Limb (tissue), 2 donors: ENCODE results near the gene DGKG.

Source experiments
- DNase-seq, 2 donors: peaks; one replicate each; pipeline ENCODE4 v3.0.0-alpha.2; 2016; ENCODE audit errors: extremely low spot score in 2 of 2

The DGKG gene

GRCh38 chr3:186213946-186214345 lies 148.1 kb downstream of the DGKG start:
- DNase-seq = no peak

- no peak for DNase-seq
Observed at GRCh38 chr3:186212611-186213010, 149.4 kb downstream of the DGKG start.

- no peak for DNase-seq
Observed at GRCh38 chr3:186210852-186211500, 151.1 kb downstream of the DGKG start.

GRCh38 chr3:186209810-186210752 lies 152.0 kb downstream of the DGKG start:
- peak; percentile 74 to 91 for DNase-seq

- no peak for DNase-seq
Observed at GRCh38 chr3:186208296-186208989, 153.6 kb downstream of the DGKG start.

- DNase-seq = no peak
Observed at GRCh38 chr3:186207515-186207914, 154.5 kb downstream of the DGKG start.

GRCh38 chr3:186200726-186201125 lies 161.3 kb downstream of the DGKG start:
- DNase-seq = no peak

- no peak for DNase-seq
Observed at GRCh38 chr3:186198442-186198841, 163.6 kb downstream of the DGKG start.

GRCh38 chr3:186194451-186194811 lies 167.6 kb downstream of the DGKG start:
- DNase-seq = no peak

GRCh38 chr3:186193534-186194450 lies 168.2 kb downstream of the DGKG start:
- DNase-seq = peak in 1 of 2 donors; percentile 82

- no peak for DNase-seq
Observed at GRCh38 chr3:186192823-186193222, 169.2 kb downstream of the DGKG start.

- DNase-seq = no peak
Observed at GRCh38 chr3:186189492-186189891, 172.5 kb downstream of the DGKG start.

- no peak for DNase-seq
Observed at GRCh38 chr3:186187401-186188275, 174.4 kb downstream of the DGKG start.

- DNase-seq = no peak
Observed at GRCh38 chr3:186185194-186185787, 176.7 kb downstream of the DGKG start.

- no peak for DNase-seq
Observed at GRCh38 chr3:186184021-186184420, 178.0 kb downstream of the DGKG start.

GRCh38 chr3:186182850-186183249 lies 179.2 kb downstream of the DGKG start:
- no peak for DNase-seq

- no peak for DNase-seq
Observed at GRCh38 chr3:186181901-186182300, 180.1 kb downstream of the DGKG start.

GRCh38 chr3:186180891-186181481 lies 181.0 kb downstream of the DGKG start:
- no peak for DNase-seq

- DNase-seq = no peak
Observed at GRCh38 chr3:186180151-186180550, 181.9 kb downstream of the DGKG start.
